GM21619 (cell line): ENCODE measurements around the gene CUL7.
"Not testable (repeated sequence)": the region's sequence is repeated elsewhere in the genome, so short reads cannot be mapped to it uniquely, and the experiment has no call there.

Experiments used
- ATAC-seq: cut with Tn5 transposase; IDR thresholded peaks from one replicate; pipeline ENCODE4 v1.9.1; 2021; ENCODE audit not compliant: unreplicated experiment

The CUL7 gene

DNA sequence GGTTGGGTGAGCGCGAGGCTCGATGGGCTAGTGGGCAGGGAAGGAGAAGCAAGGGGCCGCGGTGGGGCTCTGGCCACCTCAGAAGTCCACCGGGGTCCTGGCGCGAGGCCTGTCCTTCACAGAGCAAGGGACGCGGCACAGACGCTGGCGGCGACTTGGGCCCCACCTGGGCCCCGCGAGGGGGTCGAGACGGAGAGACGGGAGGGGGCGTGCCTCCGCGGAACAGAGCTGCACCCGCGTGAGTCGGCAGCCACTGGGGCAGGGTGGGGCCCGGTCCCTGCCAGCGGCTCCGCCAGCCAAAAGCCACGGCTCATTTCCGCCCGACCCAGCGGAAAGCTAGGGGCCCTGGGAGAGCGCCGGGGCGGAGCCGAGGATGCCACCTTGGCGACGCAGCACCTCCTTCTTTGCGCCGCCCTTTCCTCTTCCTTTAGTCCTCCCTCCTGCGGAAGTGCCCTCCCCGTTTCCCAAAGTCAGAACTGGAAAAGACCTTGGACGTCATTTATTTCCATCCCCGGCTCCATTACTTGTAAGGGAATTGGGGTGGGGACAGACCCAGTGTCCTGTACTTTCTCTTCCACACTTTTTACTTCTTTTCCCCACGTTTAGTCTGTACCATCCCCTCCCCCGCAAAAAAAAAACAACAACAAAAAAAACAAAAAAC is at the start of gene CUL7:
CUL7 (minus strand) TSS at position 307 of the 661 bp plus-strand sequence. CDS start 1,063 bp downstream, outside the sequence.
- peak; percentile 91 for ATAC-seq

DNA sequence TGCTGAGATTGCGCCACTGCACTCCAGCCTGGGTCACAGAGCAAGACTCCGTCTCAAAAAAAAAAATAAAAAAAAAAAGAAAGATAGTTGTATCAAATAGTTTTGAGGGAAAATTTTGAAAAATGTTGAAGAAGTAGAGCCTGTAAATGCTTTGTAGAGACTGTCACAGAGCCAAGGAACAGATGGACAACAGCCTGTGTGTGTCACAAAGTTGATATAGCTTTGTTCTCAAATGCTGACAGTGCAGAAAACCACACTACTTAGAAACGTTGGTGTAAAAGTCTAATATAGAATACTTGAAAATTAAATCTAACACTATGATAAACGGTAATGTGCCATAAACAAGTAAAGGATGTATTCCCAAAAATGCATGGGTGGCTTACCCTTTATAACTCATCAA is 47.8 kb upstream of the CUL7 start:
- no peak for ATAC-seq

- no peak for ATAC-seq
Observed at GRCh38 chr6:43097502-43097901, 43.9 kb upstream of the CUL7 start.

DNA sequence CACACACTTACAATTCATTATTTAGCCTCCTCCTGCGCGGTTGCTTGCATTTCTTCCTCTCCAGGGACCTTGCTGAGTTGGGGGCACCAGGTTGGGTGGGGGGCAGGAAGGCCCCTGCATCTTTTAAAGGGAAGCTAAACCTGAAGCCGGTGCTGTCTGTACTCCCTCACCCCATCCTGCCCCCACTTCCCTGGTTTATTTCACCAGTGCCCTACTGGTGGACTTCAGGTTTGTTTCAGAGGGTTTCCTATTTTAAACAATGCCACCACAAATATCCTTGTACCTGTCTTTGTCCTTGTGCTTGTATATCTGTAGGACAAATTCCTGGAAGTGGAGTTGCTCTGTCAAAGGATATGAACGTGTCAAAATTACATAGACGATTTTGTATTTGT is 43.4 kb upstream of the CUL7 start:
- no peak for ATAC-seq

GRCh38 chr6:43096451-43097097 is 42.9 kb upstream of the CUL7 start:
- ATAC-seq = no peak

GRCh38 chr6:43095939-43096338 is 42.3 kb upstream of the CUL7 start:
- ATAC-seq = no peak

DNA sequence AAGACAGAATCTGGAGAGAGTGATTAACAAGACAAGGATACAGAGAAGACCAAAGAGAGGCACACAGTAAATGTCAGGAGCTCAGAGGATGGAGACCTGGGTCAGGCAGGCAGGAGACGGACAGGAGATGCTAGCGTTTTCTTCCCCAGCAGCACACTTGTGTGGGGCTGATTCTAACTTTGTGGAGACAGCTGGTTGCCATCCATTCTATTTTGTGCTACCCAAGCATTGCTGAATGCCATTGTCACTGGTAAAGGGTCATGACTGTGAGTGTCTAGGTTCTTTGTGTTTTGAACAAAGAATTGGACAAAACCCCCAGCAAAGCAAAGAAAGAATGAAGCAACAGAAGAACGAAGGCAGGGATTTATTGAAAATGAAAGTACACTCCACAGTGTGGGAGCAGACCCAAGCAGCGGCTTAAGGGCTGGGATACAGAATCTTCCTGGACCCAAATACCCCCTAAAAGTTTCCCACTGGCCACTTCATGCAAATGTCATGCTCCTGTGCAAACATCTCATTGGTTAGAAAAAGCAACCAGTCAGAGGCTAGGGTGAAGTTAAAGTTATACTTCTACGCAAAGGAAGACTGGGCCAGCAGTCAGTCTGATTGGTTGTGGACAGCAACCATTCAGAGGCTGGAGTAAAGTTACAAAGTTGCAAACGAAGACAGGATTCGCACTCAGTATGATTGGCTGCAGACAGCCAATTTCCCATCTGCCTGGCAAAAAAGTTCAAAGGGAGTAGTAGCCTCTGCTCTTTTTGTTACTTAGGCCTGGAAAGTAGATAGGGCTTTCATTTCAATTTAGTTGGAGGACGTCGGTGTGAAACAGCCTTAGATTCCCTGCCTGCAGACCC is 40.0 kb upstream of the CUL7 start:
- no peak for ATAC-seq

- ATAC-seq = no peak
Observed at GRCh38 chr6:43092635-43093034, 39.0 kb upstream of the CUL7 start.

DNA sequence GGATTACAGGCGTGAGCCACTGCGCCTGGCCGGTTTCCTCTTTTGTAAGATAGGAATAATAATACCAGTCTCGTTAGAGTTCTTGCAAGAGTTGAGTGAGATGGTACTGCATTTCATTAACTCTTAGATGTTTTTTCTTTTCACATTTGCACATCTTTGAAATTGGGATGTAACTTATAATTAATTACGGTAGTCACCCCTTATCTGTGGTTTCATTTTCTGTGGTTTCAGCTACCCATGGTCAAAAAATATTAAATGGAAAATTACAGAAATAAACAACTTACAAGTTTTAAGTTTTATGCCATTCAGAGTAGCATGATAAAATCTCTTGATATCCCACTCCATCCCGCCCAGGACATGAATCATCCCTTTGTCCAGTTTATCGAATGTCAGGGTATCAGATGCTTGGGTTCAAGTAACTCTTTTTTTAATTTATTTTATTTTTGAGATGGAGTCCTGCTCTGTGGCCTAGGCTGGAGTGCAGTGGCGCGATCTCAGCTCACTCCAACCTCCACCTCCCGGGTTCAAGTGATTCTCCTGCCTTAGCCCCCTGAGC is 37.9 kb upstream of the CUL7 start:
- ATAC-seq = no peak

DNA sequence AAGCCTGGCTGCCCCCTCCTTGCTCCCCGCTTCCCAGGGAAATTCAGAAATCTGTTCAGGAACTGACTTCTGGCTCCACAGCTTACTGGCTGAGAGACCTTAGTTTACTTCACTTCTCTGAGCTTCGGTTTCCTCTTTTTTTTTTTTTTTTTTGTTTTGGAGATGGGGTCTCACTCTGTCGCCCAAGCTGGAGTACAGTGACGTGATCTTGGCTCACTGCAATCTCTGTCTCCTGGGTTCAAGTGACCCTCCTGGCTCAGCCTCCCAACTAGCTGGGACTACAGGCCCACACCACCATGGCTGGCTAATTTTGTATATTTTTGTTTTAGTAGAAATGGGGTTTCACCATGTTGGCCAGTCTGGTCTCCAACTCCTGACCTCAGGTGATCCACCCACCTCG is 37.4 kb upstream of the CUL7 start:
- ATAC-seq = no peak

- ATAC-seq = no peak
Observed at GRCh38 chr6:43090559-43090956, 36.9 kb upstream of the CUL7 start.

DNA sequence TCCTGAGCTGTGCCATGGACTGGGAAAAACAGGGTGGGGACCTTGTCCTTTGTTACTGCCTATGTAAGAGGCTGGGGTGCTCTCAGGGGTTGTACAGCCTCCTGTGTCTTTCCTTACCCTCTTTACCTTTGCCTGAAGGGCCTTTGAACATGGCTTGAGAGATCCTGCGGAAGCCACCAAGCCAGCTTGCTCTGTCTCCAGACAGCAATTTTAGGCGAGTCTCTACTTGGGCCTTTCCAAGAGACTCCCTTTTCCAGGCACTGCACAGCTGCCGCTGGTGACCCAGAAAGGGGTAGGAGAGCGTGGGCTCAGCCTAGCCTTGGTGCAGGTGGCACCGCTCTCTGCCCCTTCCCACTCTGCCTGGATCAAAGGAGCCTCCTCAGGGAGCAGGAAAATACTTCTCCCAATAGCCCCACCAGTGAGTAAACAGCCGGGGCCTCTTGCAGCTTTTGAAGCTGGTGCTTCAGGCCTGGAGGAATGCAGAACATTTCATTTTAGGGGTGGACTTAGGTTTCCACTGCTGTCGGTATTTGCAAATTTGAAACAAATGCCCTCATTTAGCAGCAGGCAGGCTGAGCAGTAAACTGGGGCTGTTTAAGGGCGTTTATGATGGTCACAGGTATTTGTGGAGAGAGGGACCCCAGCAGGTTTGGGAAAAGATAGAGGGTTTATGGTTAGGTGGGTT is 36.4 kb upstream of the CUL7 start:
- ATAC-seq = no peak

- no peak for ATAC-seq
Observed at GRCh38 chr6:43089467-43089866, 35.8 kb upstream of the CUL7 start.

DNA sequence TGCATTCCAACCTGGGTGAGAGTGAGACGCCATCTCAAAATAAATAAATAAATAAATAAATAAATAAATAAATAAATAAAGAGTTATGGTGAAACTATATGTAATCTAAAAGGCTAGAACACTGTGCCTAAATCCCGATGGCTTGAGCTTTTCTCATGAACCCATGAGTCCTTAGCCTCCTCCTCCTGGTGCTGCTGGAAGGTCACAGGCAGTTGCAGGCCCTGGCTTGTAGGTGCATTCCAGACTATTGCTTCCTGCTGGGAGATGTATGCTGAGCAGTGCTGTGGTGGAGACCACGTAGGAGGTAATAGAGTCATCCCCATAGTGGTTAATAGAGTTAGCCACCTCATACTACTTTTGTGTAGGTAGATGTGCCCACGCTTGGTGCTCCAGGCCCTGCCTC is 35.0 kb upstream of the CUL7 start:
- no peak for ATAC-seq

DNA sequence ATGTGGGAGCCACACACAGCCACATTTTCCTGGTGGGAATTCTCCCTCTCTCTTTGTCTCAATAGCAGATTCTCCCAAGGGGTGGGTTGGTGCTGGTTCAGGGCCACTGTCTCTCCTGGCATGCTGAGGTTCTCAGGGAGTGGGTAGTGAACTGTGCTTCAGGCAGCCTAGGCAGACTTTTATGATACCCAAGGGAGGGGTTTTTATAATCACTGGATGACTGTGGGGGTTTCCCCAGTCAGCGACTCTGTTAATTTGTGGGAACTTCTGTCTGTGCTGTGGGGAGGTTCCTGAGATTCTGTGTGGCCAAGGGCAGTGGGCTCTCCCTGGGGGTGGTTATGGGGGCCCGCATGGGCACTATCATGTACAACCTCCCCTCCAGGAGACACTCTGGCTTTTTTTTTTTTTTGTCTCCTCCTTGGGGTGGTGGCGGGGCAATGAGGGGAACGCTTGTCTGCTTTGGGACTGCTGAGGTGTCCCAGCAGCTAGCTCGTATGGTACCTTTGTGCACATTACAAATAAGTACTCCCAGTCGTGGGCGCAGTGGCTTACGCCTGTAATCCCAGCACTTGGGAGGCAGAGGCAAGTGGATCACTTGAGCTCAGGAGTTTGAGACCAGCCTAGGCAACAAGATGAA is 32.5 kb upstream of the CUL7 start:
- ATAC-seq = peak; percentile 66

DNA sequence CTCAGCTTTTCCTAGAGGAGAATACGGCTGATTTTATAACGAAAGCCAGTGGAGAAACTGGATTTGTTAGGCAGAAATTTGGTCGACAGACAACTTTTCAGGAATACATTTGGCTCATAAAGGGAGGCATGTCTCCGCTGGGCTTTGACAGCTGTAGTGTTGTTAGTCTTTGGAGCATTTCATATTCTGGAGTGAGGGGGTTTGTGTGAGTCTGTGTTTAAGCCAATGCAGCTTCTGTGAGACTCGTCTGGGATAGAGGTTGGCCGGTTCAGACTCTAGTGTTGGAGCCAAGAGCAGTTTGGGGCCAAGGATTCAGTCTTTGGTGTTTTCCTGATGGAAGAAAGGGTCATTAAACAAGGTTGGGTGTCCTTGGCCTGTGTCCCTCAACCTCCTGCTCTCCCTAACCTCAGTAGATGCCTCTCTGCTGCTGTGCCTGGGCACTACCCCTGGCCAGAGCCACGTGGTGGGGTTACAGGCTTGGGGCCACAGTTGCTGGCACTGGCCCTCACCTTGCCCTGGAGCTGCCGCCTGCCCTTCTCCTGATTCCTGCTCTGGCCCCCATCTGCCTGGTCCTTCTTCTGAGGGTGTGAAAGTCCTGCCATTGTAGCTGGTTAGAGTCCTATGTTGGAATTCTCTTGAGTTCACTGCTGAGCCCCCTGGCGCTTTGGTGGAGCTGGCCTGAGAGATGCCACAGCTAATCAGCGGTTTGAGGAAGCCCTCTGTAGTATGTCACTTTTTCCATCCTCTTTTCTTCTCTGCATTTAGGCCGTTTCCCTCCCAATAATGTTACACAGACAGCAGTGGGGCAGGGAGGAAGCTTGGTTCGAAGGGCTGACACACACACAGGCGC is 29.4 kb upstream of the CUL7 start:
- ATAC-seq = no peak

DNA sequence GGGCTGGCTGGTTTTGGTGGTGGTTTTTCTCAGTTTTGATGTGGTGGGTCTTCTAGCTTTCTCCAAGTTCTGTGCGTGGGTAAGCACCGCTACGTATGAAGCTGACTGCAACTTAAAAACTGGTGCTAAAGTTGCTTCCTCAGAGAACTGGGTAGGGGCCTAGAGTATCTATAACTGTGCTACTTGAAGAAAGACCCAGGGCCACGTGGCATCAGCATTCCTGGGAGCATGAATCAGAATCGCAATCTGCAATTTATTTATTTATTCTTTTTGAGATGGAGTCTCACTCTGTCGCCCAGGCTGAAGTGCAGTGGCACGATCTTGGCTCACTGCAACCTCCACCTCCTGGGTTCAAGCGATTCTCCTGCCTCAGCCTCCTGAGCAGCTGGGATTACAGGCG is 28.3 kb upstream of the CUL7 start:
- ATAC-seq = not testable (repeated sequence)

GRCh38 chr6:43081043-43081442 is 27.4 kb upstream of the CUL7 start:
- ATAC-seq = no peak

DNA sequence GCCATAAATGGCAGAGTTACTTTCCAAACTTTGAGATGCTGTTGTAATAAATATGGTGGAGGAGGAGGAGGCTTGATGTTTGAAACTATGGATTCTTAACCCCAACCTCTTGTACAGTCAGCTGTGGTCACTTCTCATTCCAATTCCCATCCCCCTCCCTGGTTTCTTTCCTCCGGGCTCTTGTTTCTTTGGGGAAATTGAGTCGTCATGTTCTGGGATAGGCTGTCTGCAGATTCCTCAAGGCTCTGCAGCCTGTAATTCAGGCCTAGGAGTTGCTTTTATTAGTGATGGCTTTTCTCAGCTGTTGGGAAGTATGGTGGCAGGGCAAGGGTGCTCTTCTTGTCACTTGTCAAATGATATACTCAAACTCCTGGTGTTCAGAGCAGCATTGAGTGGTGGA is 25.0 kb upstream of the CUL7 start:
- no peak for ATAC-seq
